Panc1 (cell line): ENCODE measurements around the gene TMEM109. TPM values are rescaled to one million over a fixed set of nuclear protein-coding genes. Genes with fewer than 3 reads are reported as not detected.

Experiments used
- ATAC-seq: fragments of 200-7000 bp; cut with Tn5 transposase; 2 replicates; pipeline ENCODE4 v1.9.1; 2020; ENCODE audit warnings: mild to moderate bottlenecking, moderate library complexity
- BruUV-seq: library from RNA; stranded (reverse); fragments of 400-500 nt; replicated peaks from 2 replicates; lab custom pipeline; 2021; lab: Mats Ljungman, UMichigan
- CTCF ChIA-PET: fragments of 300-600 bp; sonication (Branson Sonifier 250); formaldehyde crosslinking; loops from one replicate; lab custom pipeline; 2022; ENCODE audit warnings: antibody characterized with exemption; lab: Charles Lee
- POLR2A ChIA-PET: fragments of 300-600 bp; sonication (Branson Sonifier 250); formaldehyde crosslinking; loops from one replicate; lab custom pipeline; 2022; ENCODE audit warnings: antibody characterized with exemption; lab: Charles Lee
- DNase-seq: peaks from one replicate; pipeline ENCODE4 v3.0.0-alpha.2; 2010; ENCODE audit warnings: low read depth, low spot score
- H3K27ac ChIP-seq: 2 replicates; pipeline ENCODE4 v1.5.1; 2011; ENCODE audit warnings: mild to moderate bottlenecking, low read length, inconsistent platforms
- H3K27me3 ChIP-seq: fragments of 200-500 bp; sonication (Bioruptor generic); 2 replicates; pipeline ENCODE4 v1.6.0; 2014; ENCODE audit warnings: low read length, inconsistent platforms; ENCODE audit not compliant: control insufficient read depth, insufficient read depth
- H3K36me3 ChIP-seq: fragments of 200-500 bp; sonication (Bioruptor generic); 2 replicates; pipeline ENCODE4 v1.5.1; 2014; ENCODE audit warnings: inconsistent platforms, mild to moderate bottlenecking, low read length, moderate library complexity; ENCODE audit not compliant: control insufficient read depth, insufficient read depth
- H3K4me1 ChIP-seq: 2 replicates; pipeline ENCODE4 v1.5.1; 2011; ENCODE audit warnings: inconsistent platforms, mild to moderate bottlenecking, low read length, moderate library complexity; ENCODE audit not compliant: control insufficient read depth, insufficient read depth
- H3K4me3 ChIP-seq, 2 experiments: 2 replicates each; pipeline ENCODE4 v1.5.1; 2011 to 2012; ENCODE audit warnings: low read depth in 2 of 2, low read length in 2 of 2, mild to moderate bottlenecking in 2 of 2, inconsistent platforms in 1 of 2, moderate library complexity in 1 of 2
- H3K9me3 ChIP-seq: fragments of 200-500 bp; sonication (Bioruptor generic); 2 replicates; pipeline ENCODE4 v1.5.1; 2014; ENCODE audit warnings: low read depth, mild to moderate bottlenecking, inconsistent platforms, low read length, moderate library complexity; ENCODE audit not compliant: control insufficient read depth, insufficient read depth
- POLR2AphosphoS5 ChIP-seq: IDR thresholded peaks from 2 replicates; pipeline ENCODE4 v1.6.1; 2012; ENCODE audit warnings: mild to moderate bottlenecking, low read depth, low read length, moderate library complexity
- REST ChIP-seq, 2 experiments: IDR thresholded peaks; 2 replicates each; pipeline ENCODE4 v1.6.1; 2011 to 2012; ENCODE audit warnings: low read depth in 2 of 2, control low read depth in 1 of 2, low read length in 1 of 2, mild to moderate bottlenecking in 1 of 2, moderate library complexity in 1 of 2; ENCODE audit not compliant: insufficient read depth in 1 of 2
- SIN3A ChIP-seq: IDR thresholded peaks from 2 replicates; pipeline ENCODE4 v1.6.1; 2012; ENCODE audit warnings: low read depth, mild to moderate bottlenecking, low read length, moderate library complexity, borderline replicate concordance; ENCODE audit not compliant: insufficient read depth
- TCF7L2 ChIP-seq: IDR thresholded peaks from 2 replicates; pipeline ENCODE4 v1.6.1; 2011; ENCODE audit warnings: mild to moderate bottlenecking, low read depth, low read length, inconsistent platforms
- in situ Hi-C: cut with HindIII; loops from 2 replicates; pipeline ENCODE4 v1.10.0; 2016; ENCODE audit warnings: low sequenced_read_pairs, low pct_unique_long_range_greater_than_20kb
- intact Hi-C: fragments of 100-400 bp; cut with micrococcal nuclease; formaldehyde crosslinking; loops from one replicate; pipeline ENCODE4 v1.10.0; 2022; ENCODE audit not compliant: unreplicated experiment
- total RNA-seq: library from RNA; stranded (reverse); gene quantifications from one replicate; pipeline ENCODE4 v1.2.1, GENCODE V29; 2021; ENCODE audit not compliant: unreplicated experiment
- TF ChIP-seq, protein P1 (sequence below): fragments of 450-650 bp; IDR thresholded peaks from 2 replicates; pipeline ENCODE4 v1.5.1; 2017; ENCODE audit warnings: mild to moderate bottlenecking

Gene TMEM109
- total RNA-seq, 1 experiment from 2014 or later = 91.8 TPM

DNA sequence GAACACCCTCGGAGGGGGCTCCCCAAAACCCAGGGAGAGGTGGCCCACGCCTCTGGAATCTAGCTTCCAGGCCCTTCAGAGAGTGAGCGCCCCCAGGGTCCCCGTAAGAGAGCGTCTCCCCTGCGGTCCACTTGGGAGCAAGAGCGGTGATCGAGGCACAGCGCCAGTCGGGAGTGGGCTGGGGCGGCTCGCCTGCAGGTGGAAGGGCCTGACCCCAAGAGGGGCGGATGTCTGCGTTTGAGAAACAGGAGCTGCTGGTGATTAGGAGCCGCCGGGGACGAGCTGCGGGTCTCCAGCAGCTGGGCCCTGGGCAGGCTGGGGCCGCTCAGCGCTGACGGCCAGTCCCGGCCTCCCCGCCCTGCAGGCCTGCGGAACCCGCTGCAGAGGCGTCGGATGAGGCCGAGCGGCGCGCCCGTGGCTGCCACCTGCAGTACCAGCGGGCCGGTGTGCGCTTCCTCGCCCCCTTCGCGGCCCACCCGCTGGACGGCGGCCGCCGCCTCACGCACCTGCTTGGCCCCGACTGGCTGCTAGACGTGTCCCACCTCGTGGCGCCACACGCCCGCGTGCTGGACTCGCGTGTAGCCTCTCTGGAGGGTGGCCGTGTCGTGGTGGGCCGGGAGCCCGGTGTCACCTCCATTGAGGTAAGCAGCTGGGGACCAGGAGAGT, 20.3 kb downstream of the TMEM109 start:
- no peaks in the 10 kb centered on the region for H3K9me3 ChIP-seq
- no peak for DNase-seq
- in situ Hi-C loops = no loop called here
- H3K36me3 ChIP-seq = no peaks in the 10 kb centered on the region
- H3K27me3 ChIP-seq = no peaks in the 10 kb centered on the region
- no peak overlapping the region for H3K27ac ChIP-seq
- ChIA-PET POLR2A (no interaction called here), CTCF (no interaction called here)
- H3K4me3 ChIP-seq = no peak overlapping the region
- no peaks in the 10 kb centered on the region for H3K4me1 ChIP-seq
- intact Hi-C loops = no loop called here
- BruUV-seq = no TSS peak
- no peak for ATAC-seq
- TF ChIP-seq SIN3A (no peak), REST (IDR thresholded peaks at IDR 0.05; ENCODE audit: insufficient read depth in 1 of 2, low read depth in 2 of 2, low read length in 1 of 2) (no peak), TCF7L2 (no peak), POLR2AphosphoS5 (no peak)
- TF ChIP-seq, protein P1, sequence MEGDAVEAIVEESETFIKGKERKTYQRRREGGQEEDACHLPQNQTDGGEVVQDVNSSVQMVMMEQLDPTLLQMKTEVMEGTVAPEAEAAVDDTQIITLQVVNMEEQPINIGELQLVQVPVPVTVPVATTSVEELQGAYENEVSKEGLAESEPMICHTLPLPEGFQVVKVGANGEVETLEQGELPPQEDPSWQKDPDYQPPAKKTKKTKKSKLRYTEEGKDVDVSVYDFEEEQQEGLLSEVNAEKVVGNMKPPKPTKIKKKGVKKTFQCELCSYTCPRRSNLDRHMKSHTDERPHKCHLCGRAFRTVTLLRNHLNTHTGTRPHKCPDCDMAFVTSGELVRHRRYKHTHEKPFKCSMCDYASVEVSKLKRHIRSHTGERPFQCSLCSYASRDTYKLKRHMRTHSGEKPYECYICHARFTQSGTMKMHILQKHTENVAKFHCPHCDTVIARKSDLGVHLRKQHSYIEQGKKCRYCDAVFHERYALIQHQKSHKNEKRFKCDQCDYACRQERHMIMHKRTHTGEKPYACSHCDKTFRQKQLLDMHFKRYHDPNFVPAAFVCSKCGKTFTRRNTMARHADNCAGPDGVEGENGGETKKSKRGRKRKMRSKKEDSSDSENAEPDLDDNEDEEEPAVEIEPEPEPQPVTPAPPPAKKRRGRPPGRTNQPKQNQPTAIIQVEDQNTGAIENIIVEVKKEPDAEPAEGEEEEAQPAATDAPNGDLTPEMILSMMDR = no peak

- no peaks in the 10 kb centered on the region for H3K4me1 ChIP-seq
- H3K9me3 ChIP-seq = no peaks in the 10 kb centered on the region
- ChIA-PET POLR2A (interaction anchor here (0.5 kb wide), 1 partner anchor 193 kb away, joined by 4 read pairs; no protein-coding TSS in a partner anchor), CTCF (no interaction called here)
- H3K4me3 ChIP-seq = no peak overlapping the region
- TF ChIP-seq POLR2AphosphoS5 (no peak), TCF7L2 (no peak), SIN3A (no peak)
- TF ChIP-seq, protein P1 = no peak
- BruUV-seq = no TSS peak
- in situ Hi-C loops = no loop called here
- DNase-seq (no peak), ATAC-seq (no peak)
- intact Hi-C loops = no loop called here
- H3K36me3 ChIP-seq = no peaks in the 10 kb centered on the region
- H3K27me3 ChIP-seq = no peaks in the 10 kb centered on the region
- no peak overlapping the region for H3K27ac ChIP-seq
Measured at GRCh38 chr11:60934790-60935605, 21.0 kb downstream of the TMEM109 start.
